Left lung (tissue), 10 donors: ENCODE measurements around the gene ANXA2. TPM values are rescaled to one million over a fixed set of nuclear protein-coding genes. Genes with fewer than 3 reads are reported as not detected.

Experiments
- ATAC-seq: fragments of 200-7000 bp; cut with Tn5 transposase; one replicate; pipeline ENCODE4 v1.9.1; 2020; ENCODE audit warnings: moderate library complexity
- DNase-seq, 4 donors: peaks; one replicate each; pipeline ENCODE4 v3.0.0-alpha.2; 2013 to 2020
- H3K27ac ChIP-seq, 2 donors: fragments of 200-600 bp; sonication (generic) in 1 of 2; one replicate each; pipeline versions ENCODE4 v1.5.0 to v1.8.0; 2020 to 2021
- H3K27me3 ChIP-seq, 2 donors: fragments of 200-600 bp; sonication (generic) in 1 of 2; one replicate each; pipeline versions ENCODE4 v1.5.0 to v1.8.0; 2020 to 2021
- H3K36me3 ChIP-seq, 2 donors: fragments of 200-600 bp; sonication (generic) in 1 of 2; one replicate each; pipeline versions ENCODE4 v1.5.0 to v1.8.0; 2020 to 2021
- H3K4me1 ChIP-seq, 2 donors: fragments of 200-600 bp; one replicate each; pipeline ENCODE4 v1.8.0; 2021
- H3K4me3 ChIP-seq, 2 donors: fragments of 200-600 bp; sonication (generic) in 1 of 2; one replicate each; pipeline versions ENCODE4 v1.5.0 to v1.8.0; 2020 to 2021; ENCODE audit warnings: mild to moderate bottlenecking in 1 of 2
- H3K9me3 ChIP-seq, 2 donors: fragments of 200-600 bp; sonication (generic) in 1 of 2; one replicate each; pipeline versions ENCODE4 v1.5.0 to v1.8.0; 2020 to 2021
- intact Hi-C, 2 donors: fragments of 100-400 bp; cut with DNase I; formaldehyde crosslinking; loops; one replicate each; pipeline versions ENCODE4 v1.11.2 to v1.14.2; 2022
- polyA plus RNA-seq, 6 donors: library from polyadenylated mRNA; unstranded; fragments of 120-200 nt; gene quantifications; one replicate each; pipeline ENCODE4 v1.2.1, GENCODE V29; 2013; ENCODE audit not compliant: insufficient read length in 6 of 6
- total RNA-seq, 2 donors: library from RNA; stranded (reverse); fragmentation: NEBNext Ultra II Directional; extraction: Animal tissue kit (Norgen Biotek cat#: 25700); gene quantifications; one replicate each; pipeline ENCODE4 v1.2.1, GENCODE V29; 2021
- TF ChIP-seq, protein P1 (sequence below), 2 donors: fragments of 200-600 bp; sonication (generic) in 1 of 2; IDR thresholded peaks; one replicate each; pipeline versions ENCODE4 v1.5.0 to v1.8.0; 2021; ENCODE audit warnings: antibody characterized with exemption in 2 of 2
- donor health status: DM: no; HTN: yes; CAD: no.
- donor health status: DM: no; HTN: no; CAD: no.

The ANXA2 gene
- total and polyA plus RNA-seq, 8 donors: 521 to 1,593 (median 699) TPM

DNA sequence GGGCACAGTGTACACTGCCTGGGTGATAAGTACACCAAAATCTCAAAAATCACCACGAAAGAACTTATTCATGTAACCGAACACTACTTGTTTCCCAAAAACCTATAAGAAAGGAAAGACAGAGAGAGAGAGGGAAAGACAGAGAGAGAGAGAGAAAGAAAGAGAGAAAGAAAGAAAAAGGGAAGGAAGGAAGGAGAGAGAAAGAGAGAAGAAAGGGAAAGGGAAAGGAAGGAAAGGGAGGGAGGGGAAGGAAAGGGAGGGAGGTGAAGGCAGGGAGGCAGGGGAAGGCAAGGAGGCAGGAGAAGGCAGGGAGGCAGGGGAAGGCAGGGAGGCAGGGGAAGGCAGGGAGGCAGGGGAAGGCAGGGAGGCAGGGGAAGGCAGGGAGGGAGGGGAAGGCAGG is 48.2 kb downstream of the ANXA2 start:
- TF ChIP-seq, protein P1, sequence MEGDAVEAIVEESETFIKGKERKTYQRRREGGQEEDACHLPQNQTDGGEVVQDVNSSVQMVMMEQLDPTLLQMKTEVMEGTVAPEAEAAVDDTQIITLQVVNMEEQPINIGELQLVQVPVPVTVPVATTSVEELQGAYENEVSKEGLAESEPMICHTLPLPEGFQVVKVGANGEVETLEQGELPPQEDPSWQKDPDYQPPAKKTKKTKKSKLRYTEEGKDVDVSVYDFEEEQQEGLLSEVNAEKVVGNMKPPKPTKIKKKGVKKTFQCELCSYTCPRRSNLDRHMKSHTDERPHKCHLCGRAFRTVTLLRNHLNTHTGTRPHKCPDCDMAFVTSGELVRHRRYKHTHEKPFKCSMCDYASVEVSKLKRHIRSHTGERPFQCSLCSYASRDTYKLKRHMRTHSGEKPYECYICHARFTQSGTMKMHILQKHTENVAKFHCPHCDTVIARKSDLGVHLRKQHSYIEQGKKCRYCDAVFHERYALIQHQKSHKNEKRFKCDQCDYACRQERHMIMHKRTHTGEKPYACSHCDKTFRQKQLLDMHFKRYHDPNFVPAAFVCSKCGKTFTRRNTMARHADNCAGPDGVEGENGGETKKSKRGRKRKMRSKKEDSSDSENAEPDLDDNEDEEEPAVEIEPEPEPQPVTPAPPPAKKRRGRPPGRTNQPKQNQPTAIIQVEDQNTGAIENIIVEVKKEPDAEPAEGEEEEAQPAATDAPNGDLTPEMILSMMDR (IDR thresholded peaks at IDR 0.05): no peak
- H3K9me3 ChIP-seq: no peaks in the 10 kb centered on the region
- DNase-seq (no peak), ATAC-seq (no peak)
- no peak overlapping the region for H3K4me3 ChIP-seq
- H3K4me1 ChIP-seq: no peaks in the 10 kb centered on the region
- intact Hi-C loops: no loop called here
- H3K27me3 ChIP-seq: no peaks in the 10 kb centered on the region
- peaks cover 9 to 96% of the 10 kb centered on the region in 2 donors for H3K36me3 ChIP-seq
- H3K27ac ChIP-seq: no peak overlapping the region

DNA sequence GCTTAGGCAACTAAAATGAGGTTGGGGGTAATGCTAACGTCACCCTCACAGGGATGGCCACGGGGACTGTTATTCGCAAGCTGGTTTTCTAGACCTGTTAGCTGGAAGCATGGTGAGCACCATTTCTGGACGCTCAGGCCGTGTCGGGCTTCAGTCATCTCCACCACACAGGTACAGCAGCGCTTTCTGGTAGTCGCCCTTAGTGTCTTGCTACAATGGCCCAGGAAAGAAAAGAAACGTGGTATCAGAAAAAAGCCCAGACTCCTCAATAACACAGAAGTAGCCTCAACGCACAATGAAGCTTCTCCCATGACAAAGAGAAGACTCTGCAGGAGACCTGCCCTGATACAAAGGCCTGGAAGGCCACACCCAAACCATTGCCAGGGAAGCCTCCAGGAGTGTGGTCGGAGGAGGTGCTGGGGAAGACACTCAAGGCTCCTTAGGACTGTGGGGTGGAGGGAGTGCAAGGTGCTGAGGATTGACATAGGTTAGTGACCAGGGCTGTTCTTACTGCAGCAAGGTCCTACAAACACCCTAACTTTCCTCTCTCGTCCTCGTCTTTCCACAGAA is 50.2 kb downstream of the ANXA2 start:
- Histone ChIP-seq H3K36me3 (peaks cover 0 to 81% of the 10 kb centered on the region in 2 donors), H3K9me3 (no peaks in the 10 kb centered on the region), H3K4me3 (no peak overlapping the region), H3K27ac (no peak overlapping the region), H3K4me1 (no peaks in the 10 kb centered on the region), H3K27me3 (no peaks in the 10 kb centered on the region)
- ATAC-seq (no peak), DNase-seq (no peak)
- TF ChIP-seq, protein P1 (IDR thresholded peaks at IDR 0.05): no peak
- intact Hi-C loops: no loop called here

DNA sequence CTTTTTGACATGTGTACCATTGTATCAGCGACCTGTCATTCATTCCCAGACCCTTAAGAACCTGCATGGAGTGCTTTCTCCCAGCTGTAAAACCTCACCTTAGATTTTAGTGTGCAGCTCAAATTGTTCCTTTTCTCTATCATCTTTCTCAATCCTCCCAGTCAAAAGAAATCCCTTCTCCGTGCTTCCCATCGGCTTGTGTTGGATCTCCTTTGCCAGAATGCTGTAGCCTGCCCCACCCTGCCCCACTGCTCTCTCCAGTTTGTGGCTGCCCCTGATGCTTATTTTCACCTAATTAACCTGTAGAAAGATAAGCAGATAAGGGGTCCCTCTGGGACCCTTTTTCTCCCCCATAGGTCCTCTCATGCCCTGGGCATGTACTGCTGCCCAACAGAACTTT is 51.1 kb downstream of the ANXA2 start:
- Histone ChIP-seq H3K9me3 (no peaks in the 10 kb centered on the region), H3K27me3 (no peaks in the 10 kb centered on the region), H3K4me3 (no peak overlapping the region), H3K27ac (no peak overlapping the region), H3K4me1 (no peaks in the 10 kb centered on the region), H3K36me3 (peaks cover 0 to 72% of the 10 kb centered on the region in 2 donors)
- TF ChIP-seq, protein P1 (IDR thresholded peaks at IDR 0.05): no peak
- intact Hi-C loops: no loop called here
- no peak for DNase-seq
- no peak for ATAC-seq

DNA sequence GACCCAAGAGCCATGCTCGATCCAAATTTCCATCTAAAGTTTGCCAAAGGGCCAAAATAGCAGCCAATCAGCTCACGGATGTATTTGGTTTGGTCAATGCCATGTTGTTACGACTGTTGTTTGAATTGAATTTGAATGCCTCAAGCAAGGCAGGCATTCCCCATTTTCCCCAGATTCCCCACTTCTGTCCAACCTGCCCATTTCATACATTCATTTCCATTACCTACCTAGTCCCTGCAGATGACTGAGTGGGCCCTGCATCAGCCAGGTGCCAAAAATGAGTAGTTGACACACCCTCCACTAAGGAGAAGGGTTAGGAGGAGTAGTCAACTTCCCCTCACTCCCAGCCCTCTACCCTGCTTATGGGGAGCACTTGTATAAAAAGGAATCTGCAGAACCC is 51.7 kb downstream of the ANXA2 start:
- Histone ChIP-seq H3K9me3 (no peaks in the 10 kb centered on the region), H3K4me3 (no peak overlapping the region), H3K36me3 (peaks cover 0 to 66% of the 10 kb centered on the region in 2 donors), H3K27me3 (no peaks in the 10 kb centered on the region), H3K4me1 (no peaks in the 10 kb centered on the region), H3K27ac (no peak overlapping the region)
- intact Hi-C loops: no loop called here
- TF ChIP-seq, protein P1 (IDR thresholded peaks at IDR 0.05): no peak
- DNase-seq (no peak), ATAC-seq (no peak)

DNA sequence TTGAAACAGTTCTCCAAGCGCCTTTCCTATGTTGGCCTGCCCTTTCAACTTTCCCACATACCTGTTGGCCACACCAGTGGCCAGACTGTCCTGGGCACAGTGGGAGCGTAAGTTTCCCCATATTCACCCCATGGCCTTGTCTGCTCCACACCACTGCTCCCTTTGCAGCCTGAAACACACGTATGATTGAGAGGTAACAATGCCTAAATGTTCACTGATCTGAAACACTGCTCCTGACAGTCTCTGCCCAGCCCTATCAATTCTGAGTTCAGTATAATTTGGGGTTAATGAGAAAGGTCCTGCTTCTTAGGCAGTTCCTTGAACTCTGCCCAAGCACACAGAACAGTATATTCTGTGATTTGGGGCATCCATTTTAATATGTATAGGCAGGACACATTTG is 52.2 kb downstream of the ANXA2 start:
- H3K9me3 ChIP-seq: no peaks in the 10 kb centered on the region
- no peak overlapping the region for H3K27ac ChIP-seq
- no peak for DNase-seq
- H3K4me1 ChIP-seq: no peaks in the 10 kb centered on the region
- no peak overlapping the region for H3K4me3 ChIP-seq
- no peak for ATAC-seq
- H3K36me3 ChIP-seq: peaks cover 0 to 61% of the 10 kb centered on the region in 2 donors
- intact Hi-C loops: no loop called here
- TF ChIP-seq, protein P1 (IDR thresholded peaks at IDR 0.05): no peak
- H3K27me3 ChIP-seq: no peaks in the 10 kb centered on the region
